ENCODE data around the gene SMTN.
"Not testable (repeated sequence)": the region's sequence is repeated elsewhere in the genome, so short reads cannot be mapped to it uniquely, and the experiment has no call there.

SMTN gene

GRCh38 chr22:31073545-31074145 lies 7.5 kb upstream of the SMTN start:
- DNase-seq, result not testable (repeated sequence)

GRCh38 chr22:31075961-31076360 lies 5.2 kb upstream of the SMTN start:
- no peak for DNase-seq

- no peak for DNase-seq
Measured at GRCh38 chr22:31077681-31078080, 3.4 kb upstream of the SMTN start.

- DNase-seq, result not testable (repeated sequence)
Measured at GRCh38 chr22:31078389-31078788, 2.7 kb upstream of the SMTN start.

GRCh38 chr22:31079095-31079642 lies 1.9 kb upstream of the SMTN start:
- no peak for DNase-seq

- no peak for DNase-seq
Measured at GRCh38 chr22:31080164-31080847, 812 bp upstream of the SMTN start.

GRCh38 chr22:31081963-31082605 lies 966 bp downstream of the SMTN start:
- DNase-seq, result no peak

- peak; percentile 64 for DNase-seq
Measured at GRCh38 chr22:31082606-31083376, 1.7 kb downstream of the SMTN start.

GRCh38 chr22:31083377-31083768 lies 2.3 kb downstream of the SMTN start:
- DNase-seq, result no peak

- DNase-seq, result no peak
Measured at GRCh38 chr22:31083923-31084810, 3.0 kb downstream of the SMTN start.

- DNase-seq, result peak; percentile 92
Measured at GRCh38 chr22:31084811-31085492, 3.8 kb downstream of the SMTN start.

GRCh38 chr22:31085493-31085824 lies 4.3 kb downstream of the SMTN start:
- DNase-seq, result no peak

GRCh38 chr22:31085928-31086327 lies 4.8 kb downstream of the SMTN start:
- DNase-seq, result no peak

- no peak for DNase-seq
Measured at GRCh38 chr22:31086703-31087330, 5.7 kb downstream of the SMTN start.

- DNase-seq, result no peak
Measured at GRCh38 chr22:31087744-31088215, 6.7 kb downstream of the SMTN start.

GRCh38 chr22:31088233-31088986 lies 7.3 kb downstream of the SMTN start:
- DNase-seq, result no peak

- DNase-seq, result peak; percentile 55
Measured at GRCh38 chr22:31089160-31090100, 8.3 kb downstream of the SMTN start.

- DNase-seq, result no peak
Measured at GRCh38 chr22:31090217-31091085, 9.3 kb downstream of the SMTN start.

All from activated CD4-positive, alpha-beta T cell treated with anti-CD3 and anti-CD28 coated beads, Interleukin-2, Interleukin-6, amounts not matched to agents 100 ng/mL and 50 ng/mL, durations not matched to agents 16 hours and 8 hours (primary cell).